ENCODE results near the gene BMPR1A. TPM values are rescaled to one million over a fixed set of nuclear protein-coding genes. Genes with fewer than 3 reads are reported as not detected.

The BMPR1A gene
- total RNA-seq, 3 donors from 2014 or later = 49.8 to 87.2 (median 57.4) TPM

GRCh38 chr10:86878983-86879713, 122.7 kb downstream of the BMPR1A start:
- H3K36me3 ChIP-seq = no peaks in the 10 kb centered on the region
- no peaks in the 10 kb centered on the region for H3K27me3 ChIP-seq
- DNase-seq (ENCODE audit: low spot score in 2 of 2) = no peak
- no peaks in the 10 kb centered on the region for H3K9me3 ChIP-seq
- TF ChIP-seq POLR2A (IDR thresholded peaks at IDR 0.05) = no peak
- no peak for TF ChIP-seq CTCF (IDR thresholded peaks at IDR 0.05)
- no peak for TF ChIP-seq POLR2AphosphoS5 (IDR thresholded peaks at IDR 0.05)
- H3K4me3 ChIP-seq = no peak overlapping the region
- no peaks in the 10 kb centered on the region for H3K4me1 ChIP-seq
- intact Hi-C loops (cut with DNase I; ENCODE audit: low total_unique reads) = no loop called here
- H3K27ac ChIP-seq = no peak overlapping the region

- H3K4me1 ChIP-seq = no peaks in the 10 kb centered on the region
- no peak overlapping the region for H3K27ac ChIP-seq
- H3K9me3 ChIP-seq = no peaks in the 10 kb centered on the region
- no peaks in the 10 kb centered on the region for H3K27me3 ChIP-seq
- H3K4me3 ChIP-seq = no peak overlapping the region
- no peak for DNase-seq (ENCODE audit: low spot score in 2 of 2)
- no peaks in the 10 kb centered on the region for H3K36me3 ChIP-seq
- intact Hi-C loops (cut with DNase I; ENCODE audit: low total_unique reads) = no loop called here
- TF ChIP-seq CTCF (IDR thresholded peaks at IDR 0.05) = no peak
- no peak for TF ChIP-seq POLR2AphosphoS5 (IDR thresholded peaks at IDR 0.05)
- no peak for TF ChIP-seq POLR2A (IDR thresholded peaks at IDR 0.05)
Measured at GRCh38 chr10:86880971-86881370, 124.6 kb downstream of the BMPR1A start.

GRCh38 chr10:86888585-86889381, 132.4 kb downstream of the BMPR1A start:
- intact Hi-C loops (cut with DNase I; ENCODE audit: low total_unique reads) = no loop called here
- DNase-seq (ENCODE audit: low spot score in 2 of 2) = no peak
- Histone ChIP-seq H3K9me3 (no peaks in the 10 kb centered on the region), H3K36me3 (peaks cover 1% of the 10 kb centered on the region), H3K27ac (no peak overlapping the region), H3K4me3 (no peak overlapping the region), H3K4me1 (no peaks in the 10 kb centered on the region), H3K27me3 (no peaks in the 10 kb centered on the region)
- no peak for TF ChIP-seq POLR2A (IDR thresholded peaks at IDR 0.05)
- TF ChIP-seq CTCF (IDR thresholded peaks at IDR 0.05) = no peak

GRCh38 chr10:86889997-86890396, 133.6 kb downstream of the BMPR1A start:
- peaks cover 4% of the 10 kb centered on the region for H3K36me3 ChIP-seq
- intact Hi-C loops (cut with DNase I; ENCODE audit: low total_unique reads) = no loop called here
- H3K4me1 ChIP-seq = no peaks in the 10 kb centered on the region
- no peak for DNase-seq (ENCODE audit: low spot score in 2 of 2)
- no peaks in the 10 kb centered on the region for H3K9me3 ChIP-seq
- TF ChIP-seq CTCF (IDR thresholded peaks at IDR 0.05) (no peak), POLR2A (IDR thresholded peaks at IDR 0.05) (no peak), POLR2AphosphoS5 (IDR thresholded peaks at IDR 0.05) (no peak)
- H3K27ac ChIP-seq = no peak overlapping the region
- H3K4me3 ChIP-seq = no peak overlapping the region
- no peaks in the 10 kb centered on the region for H3K27me3 ChIP-seq

- TF ChIP-seq CTCF (IDR thresholded peaks at IDR 0.05) (no peak), POLR2A (IDR thresholded peaks at IDR 0.05) (no peak), POLR2AphosphoS5 (IDR thresholded peaks at IDR 0.05) (no peak)
- H3K4me1 ChIP-seq = no peaks in the 10 kb centered on the region
- no peaks in the 10 kb centered on the region for H3K27me3 ChIP-seq
- no peak for DNase-seq (ENCODE audit: low spot score in 2 of 2)
- intact Hi-C loops (cut with DNase I; ENCODE audit: low total_unique reads) = no loop called here
- H3K27ac ChIP-seq = no peak overlapping the region
- no peak overlapping the region for H3K4me3 ChIP-seq
- peaks cover 4% of the 10 kb centered on the region for H3K36me3 ChIP-seq
- H3K9me3 ChIP-seq = no peaks in the 10 kb centered on the region
Measured at GRCh38 chr10:86898511-86898910, 142.1 kb downstream of the BMPR1A start.
